Stimulated activated effector memory CD8-positive, alpha-beta T cell treated with anti-CD3 and anti-CD28 coated beads, Interleukin-12 subunit alpha, Interleukin-12 subunit beta, amount 100 ng/mL, for 72 hours (primary cell): ENCODE data around the gene LEO1.
"Not testable (repeated sequence)": the region's sequence is repeated elsewhere in the genome, so short reads cannot be mapped to it uniquely, and the experiment has no call there.

Experiments used
- ATAC-seq: fragments of 150-1000 bp; cut with Tn5 transposase; 2 replicates; pipeline ENCODE4 v1.10.0; 2021
- DNase-seq, 2 donors: peaks; one replicate each; pipeline ENCODE4 v3.0.0; 2021 to 2022; ENCODE audit warnings: low spot score in 2 of 2
- H3K27ac Mint-ChIP-seq: one replicate; pipeline ENCODE4 v1.8.0; 2022; ENCODE audit warnings: mild to moderate bottlenecking, mixed read lengths
- H3K36me3 Mint-ChIP-seq: one replicate; pipeline ENCODE4 v1.8.0; 2022; ENCODE audit warnings: mild to moderate bottlenecking, mixed read lengths
- H3K4me1 Mint-ChIP-seq: one replicate; pipeline ENCODE4 v1.8.0; 2022; ENCODE audit warnings: mixed read lengths
- H3K4me3 Mint-ChIP-seq: one replicate; pipeline ENCODE4 v1.8.0; 2022; ENCODE audit warnings: mild to moderate bottlenecking, mixed read lengths
- H3K9me3 Mint-ChIP-seq: one replicate; pipeline ENCODE4 v1.8.0; 2022; ENCODE audit warnings: mixed read lengths

Gene LEO1

GRCh38 chr15:52008698-52009434, 37.3 kb upstream of the LEO1 start:
- H3K4me1 Mint-ChIP-seq, result peaks cover 70% of the 10 kb centered on the region
- no peaks in the 10 kb centered on the region for H3K36me3 Mint-ChIP-seq
- H3K27ac Mint-ChIP-seq, result peak overlapping the region; percentile 26
- ATAC-seq, result no peak
- no peaks in the 10 kb centered on the region for H3K9me3 Mint-ChIP-seq
- H3K4me3 Mint-ChIP-seq, result no peak overlapping the region
- DNase-seq, result no peak

- DNase-seq, result no peak
- peaks cover 70% of the 10 kb centered on the region for H3K4me1 Mint-ChIP-seq
- no peaks in the 10 kb centered on the region for H3K36me3 Mint-ChIP-seq
- H3K9me3 Mint-ChIP-seq, result no peaks in the 10 kb centered on the region
- peak overlapping the region; percentile 26 for H3K27ac Mint-ChIP-seq
- ATAC-seq, result no peak
- H3K4me3 Mint-ChIP-seq, result no peak overlapping the region
Observed at GRCh38 chr15:52008359-52008697, 36.8 kb upstream of the LEO1 start.

GRCh38 chr15:52006702-52007340, 35.2 kb upstream of the LEO1 start:
- Mint-ChIP-seq H3K4me1 (peaks cover 71% of the 10 kb centered on the region), H3K36me3 (no peaks in the 10 kb centered on the region), H3K27ac (peak overlapping the region; percentile 63), H3K4me3 (peak overlapping the region; percentile 44), H3K9me3 (no peaks in the 10 kb centered on the region)
- DNase-seq, result no peak
- peak; percentile 33 for ATAC-seq

GRCh38 chr15:52005748-52006701, 34.4 kb upstream of the LEO1 start:
- Mint-ChIP-seq H3K4me1 (peaks cover 64% of the 10 kb centered on the region), H3K9me3 (no peaks in the 10 kb centered on the region), H3K27ac (peak overlapping the region; percentile 63), H3K4me3 (peak overlapping the region; percentile 44), H3K36me3 (no peaks in the 10 kb centered on the region)
- ATAC-seq (peak; percentile 96), DNase-seq (peak in 1 of 2 donors; percentile 65)

GRCh38 chr15:52004806-52005205, 33.2 kb upstream of the LEO1 start:
- DNase-seq (no peak), ATAC-seq (no peak)
- Mint-ChIP-seq H3K4me1 (peaks cover 58% of the 10 kb centered on the region), H3K9me3 (no peaks in the 10 kb centered on the region), H3K36me3 (no peaks in the 10 kb centered on the region), H3K27ac (peak overlapping the region; percentile 60), H3K4me3 (peak overlapping the region; percentile 44)

- Mint-ChIP-seq H3K27ac (no peak overlapping the region), H3K4me1 (peaks cover 54% of the 10 kb centered on the region), H3K4me3 (no peak overlapping the region), H3K9me3 (no peaks in the 10 kb centered on the region), H3K36me3 (no peaks in the 10 kb centered on the region)
- no peak for ATAC-seq
- DNase-seq, result no peak
Observed at GRCh38 chr15:52003710-52004109, 32.1 kb upstream of the LEO1 start.

GRCh38 chr15:52003089-52003488, 31.5 kb upstream of the LEO1 start:
- peaks cover 48% of the 10 kb centered on the region for H3K4me1 Mint-ChIP-seq
- not testable (repeated sequence) for H3K4me3 Mint-ChIP-seq, H3K27ac Mint-ChIP-seq, DNase-seq, H3K36me3 Mint-ChIP-seq, H3K9me3 Mint-ChIP-seq, ATAC-seq

GRCh38 chr15:52002351-52002750, 30.8 kb upstream of the LEO1 start:
- Mint-ChIP-seq H3K4me3 (no peak overlapping the region), H3K27ac (peak overlapping the region; percentile 60)

GRCh38 chr15:51992953-51993352, 21.4 kb upstream of the LEO1 start:
- DNase-seq (no peak), ATAC-seq (no peak)
- Mint-ChIP-seq H3K36me3 (no peaks in the 10 kb centered on the region), H3K4me1 (no peaks in the 10 kb centered on the region), H3K27ac (no peak overlapping the region), H3K9me3 (no peaks in the 10 kb centered on the region), H3K4me3 (no peak overlapping the region)

More at GRCh38 chr15:52002351-52002750, 30.8 kb upstream of the LEO1 start:
- no peak for ATAC-seq
- Mint-ChIP-seq H3K4me1 (peaks cover 44% of the 10 kb centered on the region), H3K9me3 (no peaks in the 10 kb centered on the region), H3K36me3 (no peaks in the 10 kb centered on the region)
- no peak for DNase-seq

GRCh38 chr15:51991141-51991540, 19.6 kb upstream of the LEO1 start:
- H3K4me1 Mint-ChIP-seq, result no peaks in the 10 kb centered on the region
- H3K9me3 Mint-ChIP-seq, result no peaks in the 10 kb centered on the region
- ATAC-seq (no peak), DNase-seq (no peak)
- no peak overlapping the region for H3K4me3 Mint-ChIP-seq
- no peaks in the 10 kb centered on the region for H3K36me3 Mint-ChIP-seq
- no peak overlapping the region for H3K27ac Mint-ChIP-seq

- ATAC-seq (no peak), DNase-seq (no peak)
- H3K9me3 Mint-ChIP-seq, result no peaks in the 10 kb centered on the region
Observed at GRCh38 chr15:51982770-51983103, 11.2 kb upstream of the LEO1 start.

GRCh38 chr15:51982013-51982769, 10.6 kb upstream of the LEO1 start:
- H3K27ac Mint-ChIP-seq, result peak overlapping the region; percentile 79
- H3K36me3 Mint-ChIP-seq, result no peaks in the 10 kb centered on the region
- ATAC-seq, result peak; percentile 97
- H3K4me1 Mint-ChIP-seq, result peaks cover 12% of the 10 kb centered on the region
- H3K4me3 Mint-ChIP-seq, result peak overlapping the region; percentile 65
- H3K9me3 Mint-ChIP-seq, result no peaks in the 10 kb centered on the region
- DNase-seq, result peak; percentile 25 to 73

More at GRCh38 chr15:51982770-51983103, 11.2 kb upstream of the LEO1 start:
- Mint-ChIP-seq H3K36me3 (no peaks in the 10 kb centered on the region), H3K27ac (no peak overlapping the region), H3K4me3 (no peak overlapping the region), H3K4me1 (peaks cover 12% of the 10 kb centered on the region)

- no peak overlapping the region for H3K27ac Mint-ChIP-seq
- no peaks in the 10 kb centered on the region for H3K9me3 Mint-ChIP-seq
- DNase-seq (no peak), ATAC-seq (no peak)
- H3K36me3 Mint-ChIP-seq, result peaks cover 12% of the 10 kb centered on the region
- no peak overlapping the region for H3K4me3 Mint-ChIP-seq
- H3K4me1 Mint-ChIP-seq, result peaks cover 19% of the 10 kb centered on the region
Observed at GRCh38 chr15:51973775-51974174, 2.2 kb upstream of the LEO1 start.

- H3K27ac Mint-ChIP-seq, result no peak overlapping the region
Observed at GRCh38 chr15:51973220-51973619, 1.6 kb upstream of the LEO1 start.

GRCh38 chr15:51971032-51971374, 575 bp downstream of the LEO1 start:
- DNase-seq (no peak), ATAC-seq (peak; percentile 1)
- Mint-ChIP-seq H3K27ac (peak overlapping the region; percentile 99), H3K36me3 (peaks cover 27% of the 10 kb centered on the region), H3K4me3 (peak overlapping the region; percentile 99), H3K9me3 (peaks cover 7% of the 10 kb centered on the region), H3K4me1 (peaks cover 23% of the 10 kb centered on the region)

More at GRCh38 chr15:51973220-51973619, 1.6 kb upstream of the LEO1 start:
- ATAC-seq (no peak), DNase-seq (no peak)
- Mint-ChIP-seq H3K4me3 (no peak overlapping the region), H3K36me3 (peaks cover 12% of the 10 kb centered on the region), H3K4me1 (peaks cover 19% of the 10 kb centered on the region), H3K9me3 (no peaks in the 10 kb centered on the region)
